ENCODE measurements around the gene ZSCAN21. TPM values are rescaled to one million over a fixed set of nuclear protein-coding genes. Genes with fewer than 3 reads are reported as not detected.

ZSCAN21 gene
- total and polyA plus RNA-seq, 10 of the 15 experiments (the other 5 are each of a cell fraction or from before 2014, with no cell fraction given) = 1.9 to 9.6 (median 7.1) TPM

- BruUV-seq (replicated peaks) = no TSS peak
- Histone ChIP-seq H3K27me3 (replicated peaks in 1 of 2; ENCODE audit: control insufficient read depth in 2 of 2, insufficient read depth in 2 of 2, low read length in 1 of 2) (no peaks in the 10 kb centered on the region), H3K4me3 (no peak overlapping the region), H3K27ac (ENCODE audit: control insufficient read depth, insufficient read depth) (no peak overlapping the region), H3K4me2 (ENCODE audit: control insufficient read depth, insufficient read depth) (peak overlapping the region; percentile 44; the same call in 1 of the 2 replicates), H3K79me2 (ENCODE audit: control insufficient read depth, insufficient read depth, low read length) (peaks cover 46% of the 10 kb centered on the region), H3K36me3 (ENCODE audit: control insufficient read depth in 2 of 2, insufficient read depth in 2 of 2, low read length in 1 of 2) (peaks cover 2 to 7% of the 10 kb centered on the region in 2 experiments; a peak in 3 of 4 replicates), H3K9ac (ENCODE audit: control insufficient read depth, insufficient read depth, low read length) (no peak overlapping the region), H3K4me1 (ENCODE audit: control insufficient read depth, insufficient read depth, low read length) (peaks cover 4% of the 10 kb centered on the region; the same call in 1 of the 2 replicates), H4K20me1 (ENCODE audit: control insufficient read depth, insufficient read depth) (no peaks in the 10 kb centered on the region), H2AFZ (ENCODE audit: control insufficient read depth, low read depth, low read length) (no peak overlapping the region), H3K9me3 (replicated peaks; ENCODE audit: control insufficient read depth, insufficient read depth, low read length) (no peaks in the 10 kb centered on the region)
- ATAC-seq = no peak
- FAIRE-seq = peak; percentile 31
- no peak for DNase-seq (ENCODE audit: low read depth, low spot score)
- ChIA-PET POLR2A (interaction anchor here (1.8 to 2.1 kb wide), 2 partner anchors 11 to 99 kb away, joined by 4 to 5 read pairs; no protein-coding TSS in a partner anchor), CTCF (interaction anchor here (0.7 to 1.4 kb wide), 6 partner anchors 13 to 65 kb away, joined by 3 to 6 read pairs (median 4); no protein-coding TSS in a partner anchor), RAD21 (ENCODE audit: unreplicated experiment) (no interaction called here), SMC1A (ENCODE audit: uncharacterized antibody, unreplicated experiment) (interaction anchor here (4.1 kb wide), 1 partner anchor 20 kb away, joined by 15 read pairs; no protein-coding TSS in a partner anchor)
- in situ Hi-C loops (cut with MboI) = no loop called here
- intact Hi-C loops (cut with micrococcal nuclease; ENCODE audit: unreplicated experiment) = loop anchor here (5.0 kb wide), 1 partner anchor 64 kb away; the partner anchor contains the start of gene ZNF3
- TF ChIP-seq POLR2AphosphoS2 (IDR thresholded peaks at IDR 0.05; ENCODE audit: low read depth, low read length) = no peak
- TF ChIP-seq SMC3 (IDR thresholded peaks at IDR 0.05; ENCODE audit: borderline replicate concordance, low read length) = no peak
- TF ChIP-seq ZZZ3 (IDR thresholded peaks at IDR 0.05; ENCODE audit: control insufficient read depth, insufficient read length, low read depth) = no peak
- TF ChIP-seq TARDBP (IDR thresholded peaks at IDR 0.05; ENCODE audit: borderline replicate concordance) = no peak
- TF ChIP-seq SKIL (IDR thresholded peaks at IDR 0.05; ENCODE audit: low read depth, poor library complexity, severe bottlenecking) = no peak
- TF ChIP-seq POLR2AphosphoS5 (IDR thresholded peaks at IDR 0.05; ENCODE audit: low read length) = no peak
- no peak for TF ChIP-seq ZNF384 (IDR thresholded peaks at IDR 0.05; ENCODE audit: borderline replicate concordance, low read depth, low read length)
- TF ChIP-seq ZNF24 (IDR thresholded peaks at IDR 0.05) = no peak
- TF ChIP-seq EZH2 (IDR thresholded peaks at IDR 0.05; ENCODE audit: borderline replicate concordance, control insufficient read depth, low read depth, low read length) = no peak
- no peak for TF ChIP-seq E2F4 (IDR thresholded peaks at IDR 0.05; ENCODE audit: low read depth, low read length)
- no peak for TF ChIP-seq ELK1 (IDR thresholded peaks at IDR 0.05; ENCODE audit: low read depth, low read length)
- TF ChIP-seq ZBTB4 (CRISPR knock-in tag; IDR thresholded peaks at IDR 0.05) = no peak
- WGBS (ENCODE audit: insufficient coverage, insufficient replicate concordance, low lambda C conversion rate, missing lambda C conversion rate) = 97% methylated on average over 5 of the region's 5 CpGs
Measured at GRCh38 chr7:100017875-100018274, 31.7 kb upstream of the ZSCAN21 start.

Data from GM12878 (cell line).